GM12872 (cell line): ENCODE data around the gene HSPB6.

ENCODE experiments used
- CTCF ChIP-seq: IDR thresholded peaks from 3 replicates; pipeline ENCODE4 v1.5.1; 2011; ENCODE audit warnings: low read depth, mild to moderate bottlenecking, low read length, moderate library complexity; ENCODE audit not compliant: insufficient read depth

HSPB6 gene

GRCh38 chr19:35783469-35784434 lies 26.9 kb upstream of the HSPB6 start:
- TF ChIP-seq CTCF, result no peak

DNA sequence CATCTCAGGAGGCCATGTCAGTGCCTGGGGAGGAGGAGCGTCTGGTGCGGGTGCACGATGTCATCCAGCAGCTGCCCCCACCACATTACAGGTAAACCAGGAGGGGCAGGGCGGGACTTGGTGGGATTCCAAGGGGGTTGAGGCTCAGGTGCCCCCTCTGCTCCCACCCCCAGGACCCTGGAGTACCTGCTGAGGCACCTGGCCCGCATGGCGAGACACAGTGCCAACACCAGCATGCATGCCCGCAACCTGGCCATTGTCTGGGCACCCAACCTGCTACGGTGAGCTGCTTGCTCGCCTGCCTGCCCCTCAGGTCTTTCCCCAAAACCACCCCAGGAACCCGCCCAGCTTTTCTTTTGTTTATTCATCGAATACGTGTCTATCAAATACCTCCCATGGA lies 25.8 kb upstream of the HSPB6 start:
- no peak for TF ChIP-seq CTCF

- TF ChIP-seq CTCF, result no peak
Observed at GRCh38 chr19:35781650-35782049, 24.8 kb upstream of the HSPB6 start.

GRCh38 chr19:35780717-35781116 lies 23.9 kb upstream of the HSPB6 start:
- TF ChIP-seq CTCF, result no peak

DNA sequence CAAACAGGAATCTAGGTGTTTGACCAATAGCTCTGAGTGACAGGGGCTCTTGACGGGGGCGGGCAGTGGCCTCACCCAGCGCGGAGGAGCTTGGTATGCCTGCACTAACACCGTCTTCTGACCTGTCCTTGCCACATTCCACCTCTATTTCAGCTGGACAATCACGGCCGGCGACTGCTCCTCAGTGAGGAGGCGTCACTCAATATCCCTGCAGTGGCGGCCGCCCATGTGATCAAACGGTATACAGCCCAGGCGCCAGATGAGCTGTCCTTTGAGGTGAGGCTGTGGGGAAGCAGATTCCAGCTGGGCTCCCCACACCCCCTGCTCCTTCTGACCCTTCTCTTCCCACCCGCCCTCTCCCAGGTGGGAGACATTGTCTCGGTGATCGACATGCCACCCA lies 23.2 kb upstream of the HSPB6 start:
- no peak for TF ChIP-seq CTCF

GRCh38 chr19:35779033-35779432 lies 22.2 kb upstream of the HSPB6 start:
- no peak for TF ChIP-seq CTCF

- no peak for TF ChIP-seq CTCF
Observed at GRCh38 chr19:35777961-35778360, 21.1 kb upstream of the HSPB6 start.
